Naive thymus-derived CD4-positive, alpha-beta T cell (primary cell): ENCODE measurements around the gene MADD. TPM values are rescaled to one million over a fixed set of nuclear protein-coding genes. Genes with fewer than 3 reads are reported as not detected.

Experiments
- ATAC-seq: fragments of 150-1000 bp; cut with Tn5 transposase; 2 replicates; pipeline ENCODE4 v1.10.0; 2021; ENCODE audit warnings: mild to moderate bottlenecking, moderate library complexity
- CTCF ChIA-PET: fragments of 350-600 bp; sonication (Branson Sonifier 250); formaldehyde crosslinking; loops from one replicate; lab custom pipeline; 2021; ENCODE audit warnings: antibody characterized with exemption; lab: Charles Lee
- POLR2A ChIA-PET: fragments of 350-600 bp; sonication (Branson Sonifier 250); formaldehyde crosslinking; loops from one replicate; lab custom pipeline; 2021; ENCODE audit warnings: antibody characterized with exemption, inconsistent platforms; lab: Charles Lee
- DNase-seq, 9 donors: peaks; one replicate each; pipeline versions ENCODE4 v3.0.0 to v3.0.0-alpha.2; 2020 to 2022; ENCODE audit warnings: mixed read lengths in 1 of 9
- H3K27ac ChIP-seq: one replicate; pipeline ENCODE4 v1.7.0; 2013; ENCODE audit warnings: mild to moderate bottlenecking, low read depth, low read length, moderate library complexity
- H3K27me3 ChIP-seq, 2 donors: one replicate each; pipeline ENCODE4 v1.7.0; 2013; ENCODE audit warnings: low read length in 2 of 2, mild to moderate bottlenecking in 2 of 2, moderate library complexity in 2 of 2; ENCODE audit not compliant: control insufficient read depth in 2 of 2, insufficient read depth in 2 of 2
- H3K36me3 ChIP-seq, 3 experiments: 1 replicate in 2 of 3; 2 replicates in 1 of 3; pipeline ENCODE4 v1.7.0; 2013; ENCODE audit warnings: low read length in 3 of 3, mild to moderate bottlenecking in 3 of 3, moderate library complexity in 1 of 3; ENCODE audit not compliant: insufficient read depth in 3 of 3, control insufficient read depth in 2 of 3
- H3K4me1 ChIP-seq, 2 donors: one replicate each; pipeline ENCODE4 v1.7.0; 2013; ENCODE audit warnings: low read length in 2 of 2, mild to moderate bottlenecking in 2 of 2, moderate library complexity in 1 of 2; ENCODE audit not compliant: control insufficient read depth in 2 of 2, insufficient read depth in 2 of 2
- H3K4me3 ChIP-seq: 2 replicates; pipeline ENCODE4 v1.7.0; 2013; ENCODE audit warnings: mild to moderate bottlenecking, low read length
- H3K9me3 ChIP-seq, 3 experiments: 1 replicate in 2 of 3; 2 replicates in 1 of 3; pipeline ENCODE4 v1.7.0; 2013; ENCODE audit warnings: low read length in 3 of 3; ENCODE audit not compliant: control insufficient read depth in 2 of 3
- H3K27ac Mint-ChIP-seq, 9 donors: one replicate each; pipeline ENCODE4 v1.8.0; 2020 to 2022; ENCODE audit warnings: mixed read lengths in 9 of 9, mild to moderate bottlenecking in 8 of 9, moderate library complexity in 5 of 9, inconsistent platforms in 2 of 9
- H3K27me3 Mint-ChIP-seq, 5 donors: one replicate each; pipeline ENCODE4 v1.8.0; 2021 to 2022; ENCODE audit warnings: mixed read lengths in 5 of 5, mild to moderate bottlenecking in 1 of 5
- H3K36me3 Mint-ChIP-seq, 5 donors: one replicate each; pipeline ENCODE4 v1.8.0; 2020 to 2022; ENCODE audit warnings: mixed read lengths in 5 of 5, mild to moderate bottlenecking in 3 of 5, inconsistent platforms in 1 of 5
- H3K4me1 Mint-ChIP-seq, 7 donors: one replicate each; pipeline ENCODE4 v1.8.0; 2020 to 2022; ENCODE audit warnings: mixed read lengths in 7 of 7, mild to moderate bottlenecking in 3 of 7, inconsistent platforms in 1 of 7
- H3K4me3 Mint-ChIP-seq, 10 donors: one replicate each; pipeline ENCODE4 v1.8.0; 2020 to 2022; ENCODE audit warnings: mild to moderate bottlenecking in 10 of 10, mixed read lengths in 10 of 10, moderate library complexity in 6 of 10, inconsistent platforms in 2 of 10
- H3K9me3 Mint-ChIP-seq, 11 donors: one replicate each; pipeline ENCODE4 v1.8.0; 2020 to 2022; ENCODE audit warnings: mixed read lengths in 11 of 11, mild to moderate bottlenecking in 4 of 11, inconsistent platforms in 1 of 11, moderate library complexity in 1 of 11
- intact Hi-C, 2 donors: fragments of 100-400 bp; cut with micrococcal nuclease; formaldehyde crosslinking; loops; one replicate each; pipeline ENCODE4 v1.15.1; 2023
- polyA plus RNA-seq, 2 donors: library from polyadenylated mRNA; unstranded; fragments of 300-500 nt; fragmentation: Illumina TruSeq; gene quantifications; one replicate each; pipeline ENCODE4 v1.2.3, GENCODE V29; 2021
- total RNA-seq, 6 experiments: library from RNA in 5 of 6; stranded (reverse) in 5 of 6; gene quantifications; 1 replicate in 5 of 6; 2 replicates in 1 of 6; pipeline ENCODE4 v1.2.3 and lab custom pipeline; 2021 to 2026

The MADD gene
- total and polyA plus RNA-seq, 7 experiments from 2014 or later, result 18.7 to 150 (median 117) TPM

DNA sequence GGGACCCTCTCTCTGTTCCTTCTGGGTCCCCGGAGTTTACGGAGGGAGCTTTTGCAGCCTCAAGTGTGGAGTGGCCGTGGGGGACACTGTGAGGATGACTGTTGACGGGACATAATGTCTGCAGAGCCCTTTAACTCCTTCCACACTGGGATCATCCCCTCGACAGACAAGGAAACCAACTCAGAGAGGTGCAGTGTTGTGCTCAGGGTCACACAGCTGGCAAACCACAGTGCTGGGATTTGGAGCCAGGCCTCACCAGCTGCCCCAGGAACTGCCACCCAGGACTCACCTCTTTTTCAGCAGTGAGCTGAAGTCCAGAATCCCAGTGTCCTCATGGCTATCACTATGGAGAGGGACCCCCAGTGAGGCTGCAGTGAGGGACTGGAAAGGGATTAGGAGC, 77.2 kb downstream of the MADD start:
- no peaks in the 10 kb centered on the region for H3K27me3 ChIP-seq

DNA sequence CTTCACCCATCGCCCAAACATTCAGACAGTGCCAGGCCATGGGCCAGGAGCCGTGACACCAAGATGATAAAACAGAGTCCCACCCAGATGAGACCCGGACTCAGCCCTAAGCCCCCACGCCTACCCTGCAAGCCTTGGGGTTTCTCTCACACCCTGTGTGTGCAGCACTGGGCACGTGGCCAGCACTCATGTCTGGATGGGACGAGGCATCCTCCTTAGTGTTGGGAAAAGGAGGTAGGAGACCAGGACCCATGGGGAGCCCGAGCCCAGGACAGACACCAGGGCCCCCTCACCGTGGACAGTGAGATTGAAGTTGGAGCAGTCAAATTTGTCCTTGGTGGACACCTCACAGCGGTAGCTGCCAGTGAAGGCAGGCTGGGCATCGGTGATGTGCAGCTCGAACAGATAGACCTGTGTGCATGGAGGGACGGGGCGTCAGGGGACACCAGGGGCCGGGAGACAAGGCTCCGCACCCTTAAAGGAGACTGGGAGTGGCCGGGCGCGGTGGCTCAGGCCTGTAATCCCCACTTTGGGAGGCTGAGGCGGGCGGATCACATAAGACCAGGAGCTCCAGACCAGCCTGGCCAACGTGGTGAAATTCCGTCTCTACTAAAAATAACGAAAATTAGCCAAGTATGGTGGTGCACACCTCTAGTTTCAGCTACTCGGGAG, 78.3 kb downstream of the MADD start:
- Histone ChIP-seq H3K27ac (no peak overlapping the region), H3K4me3 (no peak overlapping the region), H3K36me3 (no peaks in the 10 kb centered on the region), H3K4me1 (no peaks in the 10 kb centered on the region), H3K27me3 (no peaks in the 10 kb centered on the region), H3K9me3 (no peaks in the 10 kb centered on the region)
- ATAC-seq (no peak), DNase-seq (no peak)
- Mint-ChIP-seq H3K27me3 (no peaks in the 10 kb centered on the region), H3K9me3 (no peaks in the 10 kb centered on the region), H3K4me3 (no peak overlapping the region), H3K36me3 (no peaks in the 10 kb centered on the region), H3K4me1 (peaks cover 0 to 3% (median 0%) of the 10 kb centered on the region in 7 donors), H3K27ac (no peak overlapping the region)
- intact Hi-C loops, result loop anchor here in 1 of 2 donors (2.0 kb wide), 1 partner anchor 171 kb away; the partner anchor contains the start of gene ARFGAP2
- ChIA-PET CTCF (no interaction called here), POLR2A (no interaction called here)

More for the DNA sequence above, 77.2 kb downstream of the MADD start:
- H3K36me3 Mint-ChIP-seq, result no peaks in the 10 kb centered on the region
- H3K27ac ChIP-seq, result no peak overlapping the region
- ATAC-seq (no peak), DNase-seq (no peak)
- H3K4me1 ChIP-seq, result no peaks in the 10 kb centered on the region
- ChIA-PET CTCF (interaction anchor here (0.7 kb wide), 1 partner anchor 26 kb away, joined by 6 read pairs; no protein-coding TSS in a partner anchor), POLR2A (no interaction called here)
- no peak overlapping the region for H3K4me3 Mint-ChIP-seq
- peaks cover 0 to 3% (median 0%) of the 10 kb centered on the region in 7 donors for H3K4me1 Mint-ChIP-seq
- H3K9me3 ChIP-seq, result no peaks in the 10 kb centered on the region
- intact Hi-C loops, result no loop called here
- no peak overlapping the region for H3K27ac Mint-ChIP-seq
- H3K36me3 ChIP-seq, result no peaks in the 10 kb centered on the region
- no peaks in the 10 kb centered on the region for H3K9me3 Mint-ChIP-seq
- H3K27me3 Mint-ChIP-seq, result no peaks in the 10 kb centered on the region
- no peak overlapping the region for H3K4me3 ChIP-seq

DNA sequence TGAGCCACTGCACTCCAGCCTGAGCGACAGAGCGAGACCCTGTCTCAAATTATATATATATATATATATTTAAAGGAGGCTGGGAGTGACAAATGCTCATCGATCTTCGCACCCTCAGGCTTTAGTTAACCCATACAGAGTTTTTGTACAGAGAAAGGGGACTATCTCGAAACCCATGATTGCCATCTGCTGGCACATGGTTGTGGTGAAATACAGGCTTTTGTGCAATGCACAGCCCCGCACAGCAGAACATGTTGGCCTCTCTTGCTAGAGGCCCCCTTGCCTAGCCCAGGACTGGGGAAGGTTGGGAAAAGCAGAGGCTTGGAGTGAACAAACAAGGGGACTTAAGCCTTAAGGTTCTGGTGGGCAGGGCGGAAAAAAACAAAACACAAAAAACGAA, 78.9 kb downstream of the MADD start:
- no peak for ATAC-seq
- DNase-seq, result peak in 1 of 9 donors; percentile 9
- no peak overlapping the region for H3K4me3 ChIP-seq
- H3K9me3 ChIP-seq, result no peaks in the 10 kb centered on the region
- H3K27ac ChIP-seq, result no peak overlapping the region
- H3K4me1 Mint-ChIP-seq, result peaks cover 0 to 3% (median 0%) of the 10 kb centered on the region in 7 donors
- intact Hi-C loops, result loop anchor here in 1 of 2 donors (2.0 kb wide), 1 partner anchor 172 kb away; the partner anchor contains the start of gene ARFGAP2
- H3K27ac Mint-ChIP-seq, result no peak overlapping the region
- H3K36me3 Mint-ChIP-seq, result no peaks in the 10 kb centered on the region
- H3K4me1 ChIP-seq, result no peaks in the 10 kb centered on the region
- no peak overlapping the region for H3K4me3 Mint-ChIP-seq
- H3K9me3 Mint-ChIP-seq, result no peaks in the 10 kb centered on the region
- POLR2A ChIA-PET, result no interaction called here
- H3K36me3 ChIP-seq, result no peaks in the 10 kb centered on the region
- no peaks in the 10 kb centered on the region for H3K27me3 ChIP-seq
- CTCF ChIA-PET, result no interaction called here
- H3K27me3 Mint-ChIP-seq, result no peaks in the 10 kb centered on the region

DNA sequence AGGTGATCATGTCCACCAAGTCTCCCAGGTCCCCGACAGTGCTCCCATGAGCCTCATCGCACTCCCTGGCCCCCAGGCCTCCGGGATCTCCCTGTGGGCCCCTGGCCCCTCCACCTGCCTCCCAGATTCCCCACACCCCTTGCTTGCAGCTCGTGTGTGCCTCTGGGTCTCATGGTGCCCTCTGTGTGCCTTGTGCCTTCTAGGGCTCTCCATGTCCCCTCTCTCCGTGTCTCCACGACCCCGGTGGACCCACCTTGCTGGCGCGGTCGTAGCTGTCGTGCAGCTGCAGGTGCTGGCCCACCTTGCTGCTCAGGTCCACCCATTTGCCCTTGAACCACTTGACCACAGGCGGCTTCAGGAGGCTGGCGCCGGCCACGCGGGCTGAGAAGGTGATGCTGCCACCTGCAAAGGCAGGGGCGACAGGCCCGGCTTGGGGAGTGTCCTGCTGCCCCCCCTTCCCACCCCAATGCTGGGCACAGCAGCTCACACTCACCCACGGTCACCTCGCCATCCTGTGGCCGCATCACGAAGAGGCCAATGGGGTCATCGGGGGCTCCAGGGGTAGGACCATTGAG, 79.7 kb downstream of the MADD start:
- Histone ChIP-seq H3K36me3 (no peaks in the 10 kb centered on the region), H3K4me3 (no peak overlapping the region), H3K9me3 (no peaks in the 10 kb centered on the region), H3K27ac (no peak overlapping the region), H3K4me1 (no peaks in the 10 kb centered on the region), H3K27me3 (no peaks in the 10 kb centered on the region)
- ChIA-PET CTCF (no interaction called here), POLR2A (no interaction called here)
- H3K4me3 Mint-ChIP-seq, result no peak overlapping the region
- no peak overlapping the region for H3K27ac Mint-ChIP-seq
- ATAC-seq (no peak), DNase-seq (no peak)
- H3K36me3 Mint-ChIP-seq, result no peaks in the 10 kb centered on the region
- H3K4me1 Mint-ChIP-seq, result peaks cover 0 to 3% (median 0%) of the 10 kb centered on the region in 7 donors
- intact Hi-C loops, result loop anchor here (2.0 to 5.0 kb wide), 2 partner anchors 172 to 173 kb away; partner anchors contain the start of gene ARFGAP2 (in 2 of the 2)
- H3K27me3 Mint-ChIP-seq, result no peaks in the 10 kb centered on the region
- H3K9me3 Mint-ChIP-seq, result no peaks in the 10 kb centered on the region

DNA sequence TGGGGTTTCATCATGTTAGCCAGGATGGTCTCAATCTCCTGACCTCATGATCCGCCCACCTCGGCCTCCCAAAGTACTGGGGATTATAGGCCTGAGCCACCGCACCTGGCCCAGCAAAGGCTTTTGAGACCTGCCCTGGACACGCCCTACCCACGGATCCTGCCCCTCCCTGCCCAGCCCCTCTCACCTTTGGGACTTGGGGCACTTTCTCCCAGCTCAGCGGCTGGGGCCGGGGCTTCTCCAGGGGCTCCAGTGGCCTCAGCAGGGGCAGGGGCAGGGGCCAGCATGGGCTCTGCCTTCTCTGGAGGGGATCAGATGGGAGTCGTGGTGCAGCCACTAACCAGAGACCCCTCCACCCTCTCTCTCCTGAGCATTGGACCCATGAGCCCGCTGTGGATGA, 80.4 kb downstream of the MADD start:
- no peak overlapping the region for H3K27ac ChIP-seq
- H3K9me3 ChIP-seq, result no peaks in the 10 kb centered on the region
- H3K27me3 ChIP-seq, result no peaks in the 10 kb centered on the region
- H3K4me3 ChIP-seq, result no peak overlapping the region
- POLR2A ChIA-PET, result no interaction called here
- ATAC-seq (no peak), DNase-seq (no peak)
- H3K4me1 ChIP-seq, result no peaks in the 10 kb centered on the region
- peaks cover 0 to 3% (median 0%) of the 10 kb centered on the region in 7 donors for H3K4me1 Mint-ChIP-seq
- CTCF ChIA-PET, result no interaction called here
- no peak overlapping the region for H3K4me3 Mint-ChIP-seq
- no peaks in the 10 kb centered on the region for H3K9me3 Mint-ChIP-seq
- H3K36me3 Mint-ChIP-seq, result no peaks in the 10 kb centered on the region
- H3K27me3 Mint-ChIP-seq, result no peaks in the 10 kb centered on the region
- peak overlapping the region in 1 of 9 donors; percentile 14 for H3K27ac Mint-ChIP-seq
- no peaks in the 10 kb centered on the region for H3K36me3 ChIP-seq
- intact Hi-C loops, result loop anchor here in 1 of 2 donors (5.0 kb wide), 1 partner anchor 173 kb away; the partner anchor contains the start of gene ARFGAP2

DNA sequence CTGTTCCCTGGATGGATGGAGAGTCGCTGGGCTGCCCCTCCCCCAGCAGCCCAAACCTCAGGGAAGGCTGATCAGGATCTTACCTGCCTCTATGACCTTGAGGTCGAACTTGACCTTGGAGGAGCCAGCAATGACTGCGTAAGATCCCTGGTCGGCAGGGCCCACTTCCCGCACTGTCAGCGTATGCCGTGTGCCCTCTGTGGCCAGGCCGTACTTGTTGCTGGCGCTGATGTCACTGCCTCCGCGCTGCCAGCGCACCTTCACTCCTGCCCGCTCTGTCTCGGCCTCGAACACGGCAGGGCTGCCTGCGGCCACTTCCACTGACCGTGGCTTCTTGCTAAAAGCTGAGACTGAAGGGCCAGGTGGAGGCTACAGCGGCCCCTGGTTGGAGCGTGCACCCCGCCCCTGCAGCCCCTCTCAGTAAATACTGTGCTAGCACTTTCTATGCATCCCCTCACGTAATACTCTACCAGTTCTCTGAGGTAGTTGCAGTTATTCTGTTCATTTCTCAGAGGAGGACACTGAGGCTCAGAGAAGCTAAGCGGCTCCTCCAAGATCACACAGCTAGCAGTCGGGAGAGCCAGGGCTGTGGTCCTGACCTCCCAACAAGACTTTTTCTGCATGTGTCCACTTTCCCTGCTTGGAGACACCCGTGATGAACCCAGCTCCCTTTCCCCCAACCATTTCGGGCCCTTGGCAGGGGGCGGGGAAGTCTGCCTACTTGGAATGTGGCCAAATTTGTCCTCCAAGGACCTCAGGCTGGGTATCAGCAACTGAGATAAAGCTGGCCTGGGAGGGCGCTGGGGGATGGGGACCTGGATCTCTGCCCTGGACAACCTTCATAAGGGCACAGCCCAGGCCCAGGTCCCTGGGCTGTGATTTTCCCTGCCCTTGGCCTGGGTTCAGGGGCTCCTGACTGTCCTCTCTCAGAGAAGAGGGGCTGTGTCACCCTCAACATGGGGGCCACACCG, 81.5 kb downstream of the MADD start:
- ChIA-PET CTCF (interaction anchor here (0.7 kb wide), 1 partner anchor 66 kb away, joined by 3 read pairs; no protein-coding TSS in a partner anchor), POLR2A (no interaction called here)
- Histone ChIP-seq H3K4me1 (no peaks in the 10 kb centered on the region), H3K36me3 (no peaks in the 10 kb centered on the region), H3K9me3 (no peaks in the 10 kb centered on the region), H3K27me3 (no peaks in the 10 kb centered on the region), H3K27ac (no peak overlapping the region), H3K4me3 (no peak overlapping the region)
- no peak overlapping the region for H3K27ac Mint-ChIP-seq
- no peak overlapping the region for H3K4me3 Mint-ChIP-seq
- peaks cover 0 to 3% (median 0%) of the 10 kb centered on the region in 7 donors for H3K4me1 Mint-ChIP-seq
- no peaks in the 10 kb centered on the region for H3K9me3 Mint-ChIP-seq
- DNase-seq (no peak), ATAC-seq (no peak)
- no peaks in the 10 kb centered on the region for H3K27me3 Mint-ChIP-seq
- H3K36me3 Mint-ChIP-seq, result no peaks in the 10 kb centered on the region
- intact Hi-C loops, result loop anchor here in 1 of 2 donors (5.0 kb wide), 1 partner anchor 174 kb away; the partner anchor contains the start of gene ARFGAP2
